GM12892 (cell line): ENCODE measurements around the gene GJA4.

Experiments used
- POLR2A ChIP-seq: IDR thresholded peaks from 2 replicates; pipeline ENCODE4 v1.6.1; 2011; ENCODE audit warnings: low read depth, low read length, control low read depth
- POLR2AphosphoS5 ChIP-seq: IDR thresholded peaks from 2 replicates; pipeline ENCODE4 v1.6.1; 2011; ENCODE audit warnings: low read depth, low read length, control low read depth
- TAF1 ChIP-seq: IDR thresholded peaks from 2 replicates; pipeline ENCODE4 v1.6.1; 2011; ENCODE audit warnings: low read depth, mild to moderate bottlenecking, control low read depth, low read length, borderline replicate concordance

GRCh38 chr1:34778381-34778780 is 14.4 kb upstream of the GJA4 start:
- no peak for TF ChIP-seq POLR2AphosphoS5
- TF ChIP-seq POLR2A = no peak
- TF ChIP-seq TAF1 = no peak
